Astrocyte (in vitro differentiated cells and primary cell): ENCODE results near the gene TMEM141. TPM values are rescaled to one million over a fixed set of nuclear protein-coding genes. Genes with fewer than 3 reads are reported as not detected.

ENCODE experiments used
- DNase-seq: peaks from one replicate; pipeline ENCODE4 v3.0.0-alpha.2; 2010; ENCODE audit warnings: low read depth
- FAIRE-seq: peaks from 2 replicates; lab custom pipeline; 2011; peaks lifted over from hg19 to GRCh38; lab: Jason Lieb, UNC
- H2AFZ ChIP-seq: 2 replicates; pipeline ENCODE4 v1.6.0; 2012; ENCODE audit warnings: low read depth, low read length, inconsistent platforms
- H3K27ac ChIP-seq: 2 replicates; pipeline ENCODE4 v1.5.1; 2011; ENCODE audit warnings: low read depth, low read length, inconsistent platforms
- H3K27me3 ChIP-seq: 2 replicates; pipeline ENCODE4 v1.6.0; 2011; ENCODE audit warnings: low read length, inconsistent platforms; ENCODE audit not compliant: insufficient read depth
- H3K36me3 ChIP-seq: 2 replicates; pipeline ENCODE4 v1.5.1; 2011; ENCODE audit warnings: low read length, inconsistent platforms; ENCODE audit not compliant: insufficient read depth
- H3K4me1 ChIP-seq: 2 replicates; pipeline ENCODE4 v1.5.1; 2011; ENCODE audit warnings: low read length, inconsistent platforms; ENCODE audit not compliant: insufficient read depth
- H3K4me2 ChIP-seq: 2 replicates; pipeline ENCODE4 v1.6.0; 2012; ENCODE audit warnings: low read length, inconsistent platforms
- H3K4me3 ChIP-seq: 2 replicates; pipeline ENCODE4 v1.5.1; 2011; ENCODE audit warnings: low read depth, mild to moderate bottlenecking, low read length, inconsistent platforms; ENCODE audit not compliant: insufficient read depth
- H3K79me2 ChIP-seq: 2 replicates; pipeline ENCODE4 v1.6.0; 2012; ENCODE audit warnings: mild to moderate bottlenecking, low read length, inconsistent platforms; ENCODE audit not compliant: insufficient read depth
- H3K9ac ChIP-seq: 2 replicates; pipeline ENCODE4 v1.6.0; 2012; ENCODE audit warnings: mild to moderate bottlenecking, low read length, inconsistent platforms
- H3K9me3 ChIP-seq: 2 replicates; pipeline ENCODE4 v1.5.1; 2012; ENCODE audit warnings: low read depth, mild to moderate bottlenecking, low read length, inconsistent platforms; ENCODE audit not compliant: insufficient read depth
- H4K20me1 ChIP-seq: 2 replicates; pipeline ENCODE4 v1.6.0; 2012; ENCODE audit warnings: low read length, inconsistent platforms; ENCODE audit not compliant: insufficient read depth
- H3K27ac Mint-ChIP-seq: one replicate; pipeline ENCODE4 v1.8.0; 2021; ENCODE audit warnings: mild to moderate bottlenecking, mixed read lengths; ENCODE audit not compliant: unreplicated experiment
- H3K27me3 Mint-ChIP-seq: one replicate; pipeline ENCODE4 v1.8.0; 2021; ENCODE audit warnings: low read depth, mixed read lengths; ENCODE audit not compliant: unreplicated experiment
- H3K36me3 Mint-ChIP-seq: one replicate; pipeline ENCODE4 v1.8.0; 2021; ENCODE audit warnings: low read depth, mixed read lengths; ENCODE audit not compliant: unreplicated experiment
- H3K4me1 Mint-ChIP-seq: one replicate; pipeline ENCODE4 v1.8.0; 2021; ENCODE audit warnings: low read depth, mixed read lengths; ENCODE audit not compliant: unreplicated experiment
- H3K4me3 Mint-ChIP-seq: one replicate; pipeline ENCODE4 v1.8.0; 2021; ENCODE audit warnings: mild to moderate bottlenecking, moderate library complexity, mixed read lengths; ENCODE audit not compliant: unreplicated experiment
- H3K9me3 Mint-ChIP-seq: one replicate; pipeline ENCODE4 v1.8.0; 2021; ENCODE audit warnings: mild to moderate bottlenecking, mixed read lengths; ENCODE audit not compliant: unreplicated experiment
- EZH2 ChIP-seq: IDR thresholded peaks from 2 replicates; pipeline ENCODE4 v1.6.1; 2012; ENCODE audit warnings: mild to moderate bottlenecking, low read length, inconsistent platforms; ENCODE audit not compliant: insufficient read depth
- total RNA-seq: library from RNA; stranded (reverse); gene quantifications from 2 replicates; pipeline ENCODE4 v1.2.1, GENCODE V29; 2021
- TF ChIP-seq, protein P1 (sequence below): IDR thresholded peaks from 2 replicates; pipeline ENCODE4 v1.5.1; 2011; ENCODE audit warnings: low read depth, mild to moderate bottlenecking, inconsistent platforms, low read length, moderate library complexity; ENCODE audit not compliant: insufficient read depth

The TMEM141 gene
- total RNA-seq, 1 donor from 2014 or later = 40.8 TPM

DNA sequence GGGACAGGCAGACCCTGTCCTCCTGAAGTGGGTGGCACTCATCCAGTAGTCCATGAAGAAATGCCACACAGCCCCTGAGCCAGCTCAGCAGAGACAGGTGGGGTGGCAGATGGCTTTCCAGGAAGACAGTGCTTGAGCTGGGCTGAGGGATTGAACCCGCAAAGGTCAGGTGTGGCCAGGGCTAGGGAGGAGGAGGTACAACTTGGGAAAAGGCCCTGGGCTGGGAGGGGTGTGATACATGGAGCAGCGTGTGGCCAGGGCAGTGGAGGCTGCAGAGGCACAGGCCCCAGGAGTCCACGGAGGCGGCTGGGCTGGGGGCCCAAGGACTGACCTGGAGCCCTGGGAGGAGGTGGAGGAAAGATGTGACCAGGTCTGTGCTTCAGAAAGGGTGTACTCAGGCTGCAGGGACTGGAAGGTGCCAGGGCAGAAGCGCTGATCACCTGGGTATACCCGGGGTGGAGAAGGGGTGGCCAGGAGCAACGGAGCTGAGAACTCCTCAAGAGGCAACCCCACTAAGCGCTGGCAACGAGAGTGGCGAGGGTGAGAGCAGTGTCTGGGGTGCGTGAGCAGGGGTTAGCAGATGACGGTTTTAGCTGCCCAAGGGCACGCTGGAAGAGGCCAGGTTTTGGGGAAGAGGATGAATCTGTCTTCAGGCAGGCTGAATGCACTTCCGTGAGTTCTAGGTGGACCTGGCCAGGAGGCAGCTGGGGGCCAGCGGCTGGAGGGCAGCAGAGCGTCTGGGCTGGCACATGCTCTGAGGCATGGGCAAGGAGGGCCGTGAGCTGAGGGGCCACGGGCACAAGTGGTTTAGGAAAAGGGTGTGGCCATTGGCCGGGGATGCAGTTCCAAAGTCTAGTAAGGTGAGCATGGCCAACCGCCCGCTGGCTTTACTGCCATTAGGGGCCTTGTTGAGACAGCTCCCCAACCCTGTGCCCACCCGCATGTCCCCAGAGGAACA lies 12.7 kb downstream of the TMEM141 start:
- no peak overlapping the region for H3K4me3 ChIP-seq
- H3K4me2 ChIP-seq = no peak overlapping the region
- peaks cover 5% of the 10 kb centered on the region for H3K4me1 Mint-ChIP-seq
- FAIRE-seq (no peak), DNase-seq (no peak)
- no peaks in the 10 kb centered on the region for H3K9me3 ChIP-seq
- TF ChIP-seq, protein P1, sequence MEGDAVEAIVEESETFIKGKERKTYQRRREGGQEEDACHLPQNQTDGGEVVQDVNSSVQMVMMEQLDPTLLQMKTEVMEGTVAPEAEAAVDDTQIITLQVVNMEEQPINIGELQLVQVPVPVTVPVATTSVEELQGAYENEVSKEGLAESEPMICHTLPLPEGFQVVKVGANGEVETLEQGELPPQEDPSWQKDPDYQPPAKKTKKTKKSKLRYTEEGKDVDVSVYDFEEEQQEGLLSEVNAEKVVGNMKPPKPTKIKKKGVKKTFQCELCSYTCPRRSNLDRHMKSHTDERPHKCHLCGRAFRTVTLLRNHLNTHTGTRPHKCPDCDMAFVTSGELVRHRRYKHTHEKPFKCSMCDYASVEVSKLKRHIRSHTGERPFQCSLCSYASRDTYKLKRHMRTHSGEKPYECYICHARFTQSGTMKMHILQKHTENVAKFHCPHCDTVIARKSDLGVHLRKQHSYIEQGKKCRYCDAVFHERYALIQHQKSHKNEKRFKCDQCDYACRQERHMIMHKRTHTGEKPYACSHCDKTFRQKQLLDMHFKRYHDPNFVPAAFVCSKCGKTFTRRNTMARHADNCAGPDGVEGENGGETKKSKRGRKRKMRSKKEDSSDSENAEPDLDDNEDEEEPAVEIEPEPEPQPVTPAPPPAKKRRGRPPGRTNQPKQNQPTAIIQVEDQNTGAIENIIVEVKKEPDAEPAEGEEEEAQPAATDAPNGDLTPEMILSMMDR = no peak
- no peak for TF ChIP-seq EZH2
- peaks cover 26% of the 10 kb centered on the region for H3K27me3 ChIP-seq
- H3K27ac ChIP-seq = no peak overlapping the region
- peaks cover 10% of the 10 kb centered on the region for H3K79me2 ChIP-seq
- no peak overlapping the region for H2AFZ ChIP-seq
- H3K27ac Mint-ChIP-seq = no peak overlapping the region
- H3K36me3 ChIP-seq = no peaks in the 10 kb centered on the region
- H3K9ac ChIP-seq = no peak overlapping the region
- H3K9me3 Mint-ChIP-seq = no peaks in the 10 kb centered on the region
- peaks cover 4% of the 10 kb centered on the region for H4K20me1 ChIP-seq
- H3K4me1 ChIP-seq = peaks cover 6% of the 10 kb centered on the region
- peaks cover 2% of the 10 kb centered on the region for H3K36me3 Mint-ChIP-seq
- H3K4me3 Mint-ChIP-seq = peak overlapping the region; percentile 45
- no peaks in the 10 kb centered on the region for H3K27me3 Mint-ChIP-seq

DNA sequence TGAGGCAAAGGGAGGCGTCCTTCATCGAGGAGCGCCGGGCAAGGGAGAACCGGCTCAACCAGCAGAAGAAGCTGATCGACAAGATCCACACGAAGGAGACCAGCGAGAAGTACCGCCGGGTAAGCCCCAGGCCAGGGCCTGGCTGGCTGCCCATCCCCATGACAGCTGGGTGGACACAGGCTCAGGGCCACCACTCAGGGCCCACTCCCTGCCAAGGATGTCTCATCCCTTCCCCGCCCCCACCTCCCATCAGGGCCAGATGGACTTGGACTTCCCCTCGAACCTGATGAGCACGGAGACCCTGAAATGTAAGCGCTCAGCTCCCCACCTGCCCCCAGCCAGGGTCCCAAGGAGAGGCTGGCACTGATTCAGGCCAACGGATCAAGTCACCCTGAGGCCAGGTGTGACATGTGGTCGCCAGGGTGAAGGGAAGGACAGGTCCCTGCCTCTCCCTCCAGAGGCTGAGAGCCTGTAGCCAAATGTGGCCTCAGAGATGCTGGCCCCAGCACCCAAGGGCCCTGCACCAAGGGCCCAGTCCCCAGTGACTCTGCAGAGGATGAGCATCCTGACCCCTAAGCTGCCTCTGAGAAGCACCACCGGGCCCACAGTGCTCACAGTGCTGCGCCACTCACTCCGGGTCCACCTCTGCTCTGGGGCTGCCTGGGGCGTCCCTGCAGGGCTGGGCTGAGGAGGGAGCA lies 13.5 kb downstream of the TMEM141 start:
- no peaks in the 10 kb centered on the region for H3K9me3 ChIP-seq
- H3K9me3 Mint-ChIP-seq = no peaks in the 10 kb centered on the region
- peaks cover 5% of the 10 kb centered on the region for H3K36me3 Mint-ChIP-seq
- H4K20me1 ChIP-seq = peaks cover 12% of the 10 kb centered on the region
- peaks cover under 1% of the 10 kb centered on the region for H3K36me3 ChIP-seq
- H3K4me1 Mint-ChIP-seq = peaks cover 11% of the 10 kb centered on the region
- no peak overlapping the region for H3K4me2 ChIP-seq
- DNase-seq (no peak), FAIRE-seq (no peak)
- H3K27me3 ChIP-seq = peaks cover 18% of the 10 kb centered on the region
- TF ChIP-seq, protein P1 = no peak
- no peak for TF ChIP-seq EZH2
- H2AFZ ChIP-seq = no peak overlapping the region
- no peak overlapping the region for H3K4me3 Mint-ChIP-seq
- no peak overlapping the region for H3K27ac Mint-ChIP-seq
- H3K27me3 Mint-ChIP-seq = no peaks in the 10 kb centered on the region
- H3K27ac ChIP-seq = no peak overlapping the region
- H3K79me2 ChIP-seq = peaks cover 19% of the 10 kb centered on the region
- no peak overlapping the region for H3K9ac ChIP-seq
- no peak overlapping the region for H3K4me3 ChIP-seq
- H3K4me1 ChIP-seq = peaks cover 14% of the 10 kb centered on the region
